Keratinocyte (primary cell): ENCODE measurements around the gene RHOBTB3. TPM values are rescaled to one million over a fixed set of nuclear protein-coding genes. Genes with fewer than 3 reads are reported as not detected.

Experiments used
- DNase-seq: peaks from one replicate; pipeline ENCODE4 v3.0.0-alpha.2; 2011; ENCODE audit warnings: low read depth, missing footprints, low spot score
- FAIRE-seq: peaks from 2 replicates; lab custom pipeline; 2011; peaks lifted over from hg19 to GRCh38; lab: Jason Lieb, UNC
- H2AFZ ChIP-seq: 2 replicates; pipeline ENCODE4 v1.6.0; 2012; ENCODE audit warnings: low read length, control low read depth, inconsistent platforms; ENCODE audit not compliant: control insufficient read depth
- H3K27ac ChIP-seq: 2 replicates; pipeline ENCODE4 v1.5.1; 2011; ENCODE audit warnings: low read length; ENCODE audit not compliant: control insufficient read depth, insufficient read depth
- H3K27me3 ChIP-seq: 3 replicates; pipeline ENCODE4 v1.6.0; 2011; ENCODE audit warnings: low read length; ENCODE audit not compliant: control insufficient read depth, insufficient read depth; ENCODE audit errors: extremely low read depth
- H3K36me3 ChIP-seq, 2 experiments: 2 replicates in 1 of 2; 3 replicates in 1 of 2; pipeline ENCODE4 v1.5.1; 2011; ENCODE audit warnings: low read length in 2 of 2, mild to moderate bottlenecking in 1 of 2; ENCODE audit not compliant: control insufficient read depth in 2 of 2, insufficient read depth in 2 of 2; ENCODE audit errors: extremely low read depth in 1 of 2
- H3K4me1 ChIP-seq: 3 replicates; pipeline ENCODE4 v1.5.1; 2011; ENCODE audit warnings: low read length; ENCODE audit not compliant: control insufficient read depth, insufficient read depth; ENCODE audit errors: extremely low read depth
- H3K4me2 ChIP-seq: 3 replicates; pipeline ENCODE4 v1.6.0; 2011; ENCODE audit warnings: low read depth, low read length; ENCODE audit not compliant: control insufficient read depth, insufficient read depth; ENCODE audit errors: extremely low read depth
- H3K4me3 ChIP-seq, 3 experiments: fragments of 200-600 bp in 1 of 3; sonication (generic) in 1 of 3; 2 replicates in 2 of 3; 3 replicates in 1 of 3; pipeline ENCODE4 v1.5.1; 2011 to 2016; ENCODE audit warnings: low read length in 3 of 3, mild to moderate bottlenecking in 3 of 3, control low read depth in 2 of 3, inconsistent platforms in 1 of 3, low read depth in 1 of 3, mixed read lengths in 1 of 3, mixed run types in 1 of 3, moderate library complexity in 1 of 3; ENCODE audit not compliant: control insufficient read depth in 2 of 3, insufficient read depth in 2 of 3; ENCODE audit errors: extremely low read depth in 1 of 3
- H3K79me2 ChIP-seq: 2 replicates; pipeline ENCODE4 v1.6.0; 2012; ENCODE audit warnings: low read length; ENCODE audit not compliant: control insufficient read depth, insufficient read depth
- H3K9ac ChIP-seq: 3 replicates; pipeline ENCODE4 v1.6.0; 2011; ENCODE audit warnings: low read length; ENCODE audit not compliant: control insufficient read depth, insufficient read depth; ENCODE audit errors: extremely low read depth
- H3K9me1 ChIP-seq: 3 replicates; pipeline ENCODE4 v1.6.0; 2011; ENCODE audit warnings: low read length; ENCODE audit not compliant: control insufficient read depth, insufficient read depth; ENCODE audit errors: extremely low read depth
- H3K9me3 ChIP-seq: 2 replicates; pipeline ENCODE4 v1.5.1; 2012; ENCODE audit warnings: low read depth, low read length; ENCODE audit not compliant: control insufficient read depth
- H4K20me1 ChIP-seq: 3 replicates; pipeline ENCODE4 v1.6.0; 2011; ENCODE audit warnings: low read length; ENCODE audit not compliant: control insufficient read depth, insufficient read depth; ENCODE audit errors: extremely low read depth
- CTCF ChIP-seq, 3 experiments: IDR thresholded peaks in 1 of 3; conservative IDR thresholded peaks in 1 of 3; optimal IDR thresholded peaks in 1 of 3; 2 replicates in 2 of 3; 3 replicates in 1 of 3; pipeline versions ENCODE3 to v1.5.1; 2011; ENCODE audit warnings: low read length in 3 of 3, mild to moderate bottlenecking in 3 of 3, moderate library complexity in 2 of 3, control low read depth in 1 of 3, inconsistent platforms in 1 of 3; ENCODE audit not compliant: insufficient read depth in 2 of 3; ENCODE audit errors: extremely low read depth in 1 of 3
- EZH2 ChIP-seq: IDR thresholded peaks from one replicate; pipeline ENCODE4 v1.6.1; 2012; ENCODE audit warnings: inconsistent platforms, mild to moderate bottlenecking, low read length, moderate library complexity
- dilution Hi-C: fragments of 300-500 bp; cut with MboI; formaldehyde crosslinking; loops from one replicate; pipeline ENCODE4 v1.7.0; 2020; ENCODE audit warnings: low sequenced_read_pairs; ENCODE audit not compliant: extremely low pct_ligation_motif_present
- polyA plus RNA-seq, 5 experiments: library from polyadenylated mRNA; depleted of rRNA in 3 of 5; stranded (reverse) in 3 of 5; stranded (forward) in 1 of 5; unstranded in 1 of 5; fragments of >200 nt; gene quantifications; 1 replicate in 1 of 5; 2 replicates in 3 of 5; 3 replicates in 1 of 5; pipeline versions ENCODE4 v1.2.1 to v1.2.3, GENCODE V29; 2011 to 2012; ENCODE audit warnings: missing spikeins in 2 of 5, low read depth in 1 of 5, low replicate concordance in 1 of 5

The RHOBTB3 gene
- polyA plus RNA-seq, 1 donor (not counting 4 experiments of a cell fraction or from before 2014, with no cell fraction given): 4.7 TPM

DNA sequence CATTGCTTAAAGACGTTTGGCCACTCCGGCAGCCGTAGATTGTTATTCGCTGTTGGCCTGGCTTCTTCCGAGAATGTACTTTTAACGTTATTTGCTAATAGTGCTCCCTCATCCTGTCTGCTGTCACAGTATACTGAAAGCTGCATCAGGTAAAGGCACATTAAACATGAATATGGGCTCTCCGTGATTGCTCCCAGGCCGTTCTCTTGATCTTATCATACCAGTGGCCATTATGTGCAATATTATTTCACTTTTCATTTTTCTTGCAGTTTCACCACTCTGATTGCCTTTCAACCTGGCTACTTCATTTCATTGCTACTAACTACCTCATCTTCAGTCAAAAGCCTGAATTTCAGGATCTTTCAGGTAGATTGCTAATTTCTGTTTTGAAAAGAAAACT, 57.4 kb downstream of the RHOBTB3 start:
- FAIRE-seq: no peak
- Histone ChIP-seq H3K27me3 (no peaks in the 10 kb centered on the region), H3K27ac (no peak overlapping the region), H3K4me1 (no peaks in the 10 kb centered on the region), H3K36me3 (no peaks in the 10 kb centered on the region), H3K9me3 (no peaks in the 10 kb centered on the region), H3K9me1 (no peaks in the 10 kb centered on the region), H3K9ac (no peak overlapping the region), H4K20me1 (no peaks in the 10 kb centered on the region), H3K4me3 (no peak overlapping the region), H3K4me2 (no peak overlapping the region), H2AFZ (no peak overlapping the region), H3K79me2 (no peaks in the 10 kb centered on the region)
- no peak for DNase-seq
- dilution Hi-C loops: no loop called here
- no peak for TF ChIP-seq EZH2
- TF ChIP-seq CTCF (optimal IDR thresholded peaks at IDR 0.05 in 1 of 3, IDR thresholded peaks at IDR 0.05 in 1 of 3, conservative IDR thresholded peaks at IDR 0.05 in 1 of 3; ENCODE audit: extremely low read depth in 1 of 3, insufficient read depth in 2 of 3, low read length in 3 of 3): no peak

DNA sequence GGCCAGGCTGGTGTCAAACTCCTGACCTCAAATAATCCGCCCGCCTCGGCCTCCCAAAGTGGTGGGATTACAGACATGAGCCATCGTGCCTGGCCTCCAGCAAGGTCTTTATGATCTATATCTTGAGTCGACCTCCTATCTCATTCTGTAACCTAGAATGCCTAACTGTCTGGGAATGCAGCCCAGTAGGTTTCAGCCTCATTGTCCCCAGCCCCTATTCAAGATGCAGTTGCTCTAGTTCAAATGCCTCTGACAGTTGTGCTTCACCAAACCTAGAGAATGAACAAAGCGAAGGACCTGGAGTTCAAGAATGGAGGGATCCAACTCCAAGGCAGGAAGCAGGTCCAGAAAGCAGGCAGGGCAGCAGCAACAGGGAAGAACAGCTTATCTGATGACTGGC, 60.6 kb downstream of the RHOBTB3 start:
- no peaks in the 10 kb centered on the region for H4K20me1 ChIP-seq
- H3K4me3 ChIP-seq: no peak overlapping the region
- TF ChIP-seq EZH2: no peak
- no peak overlapping the region for H3K4me2 ChIP-seq
- no peaks in the 10 kb centered on the region for H3K4me1 ChIP-seq
- H3K27ac ChIP-seq: no peak overlapping the region
- DNase-seq: no peak
- H3K9ac ChIP-seq: no peak overlapping the region
- H2AFZ ChIP-seq: no peak overlapping the region
- no peaks in the 10 kb centered on the region for H3K9me1 ChIP-seq
- no peaks in the 10 kb centered on the region for H3K9me3 ChIP-seq
- dilution Hi-C loops: no loop called here
- no peaks in the 10 kb centered on the region for H3K27me3 ChIP-seq
- FAIRE-seq: no peak
- no peaks in the 10 kb centered on the region for H3K79me2 ChIP-seq
- H3K36me3 ChIP-seq: no peaks in the 10 kb centered on the region

GRCh38 chr5:95794070-95794516, 63.0 kb downstream of the RHOBTB3 start:
- DNase-seq (no peak), FAIRE-seq (no peak)
- Histone ChIP-seq H3K27ac (no peak overlapping the region), H3K27me3 (no peaks in the 10 kb centered on the region), H3K9ac (no peak overlapping the region), H3K4me3 (no peak overlapping the region), H3K79me2 (no peaks in the 10 kb centered on the region), H3K4me2 (no peak overlapping the region), H2AFZ (no peak overlapping the region), H3K36me3 (no peaks in the 10 kb centered on the region), H3K9me1 (no peaks in the 10 kb centered on the region), H3K9me3 (no peaks in the 10 kb centered on the region), H4K20me1 (no peaks in the 10 kb centered on the region), H3K4me1 (no peaks in the 10 kb centered on the region)
- TF ChIP-seq EZH2: no peak
- TF ChIP-seq CTCF (optimal IDR thresholded peaks at IDR 0.05 in 1 of 3, IDR thresholded peaks at IDR 0.05 in 1 of 3, conservative IDR thresholded peaks at IDR 0.05 in 1 of 3; ENCODE audit: extremely low read depth in 1 of 3, insufficient read depth in 2 of 3, low read length in 3 of 3): no peak
- dilution Hi-C loops: no loop called here
